ENCODE results near the gene FADS2. TPM values are rescaled to one million over a fixed set of nuclear protein-coding genes. Genes with fewer than 3 reads are reported as not detected.
A peak's percentile ranks its signal among the peaks of the same experiment; 100 is the strongest.

Gene FADS2
- total RNA-seq, 1 experiment from 2014 or later = 246 TPM

GRCh38 chr11:61914471-61915171 is 86.5 kb downstream of the FADS2 start:
- POLR2A ChIA-PET (ENCODE audit: unreplicated experiment) = interaction anchor here (0.6 kb wide), 1 partner anchor 148 kb away, joined by 5 read pairs; no protein-coding TSS in a partner anchor
- CTCF ChIA-PET = no interaction called here
- H3K27ac ChIP-seq (ENCODE audit: low read length) = no peak overlapping the region

GRCh38 chr11:61916737-61917333 is 88.7 kb downstream of the FADS2 start:
- Histone ChIP-seq H3K9me2 (replicated peaks; ENCODE audit: low read length) (no peaks in the 10 kb centered on the region), H4K20me1 (ENCODE audit: low read length) (no peaks in the 10 kb centered on the region), H3K9me3 (ENCODE audit: low read length) (no peaks in the 10 kb centered on the region), H3K27ac (ENCODE audit: low read length) (no peak overlapping the region), H3K4me3 (ENCODE audit: low read length) (peak overlapping the region; percentile 74), H3K36me3 (ENCODE audit: low read depth, low read length) (no peaks in the 10 kb centered on the region), H3F3A (ENCODE audit: low read length, unreplicated experiment) (no peaks in the 10 kb centered on the region), H3K27me3 (ENCODE audit: low read length) (peaks cover 9% of the 10 kb centered on the region; the same call in 1 of the 2 replicates), H3K4me1 (ENCODE audit: insufficient read depth, low read length) (no peaks in the 10 kb centered on the region), H3K79me2 (ENCODE audit: low read length) (no peaks in the 10 kb centered on the region), H2AFZ (ENCODE audit: low read length) (peak overlapping the region; percentile 77), H3K4me2 (ENCODE audit: low read length) (peak overlapping the region; percentile 96), H3K9ac (ENCODE audit: low read length) (peak overlapping the region; percentile 32; the same call in 1 of the 2 replicates)
- DNase-seq (no peak), ATAC-seq (peak; percentile 7)
- intact Hi-C loops (cut with micrococcal nuclease) = no loop called here
- POLR2A ChIA-PET (ENCODE audit: unreplicated experiment) = interaction anchor here (0.6 kb wide), 1 partner anchor 64 kb away, joined by 7 read pairs; no protein-coding TSS in a partner anchor
- TF ChIP-seq EZH2 (IDR thresholded peaks at IDR 0.05; ENCODE audit: low read length, unreplicated experiment) (no peak), EZH2phosphoT487 (IDR thresholded peaks at IDR 0.05; ENCODE audit: borderline replicate concordance, low read length) (no peak), CTCF (conservative IDR thresholded peaks at IDR 0.05; ENCODE audit: low read depth, low read length) (no peak)
- no TSS peak for BruUV-seq (replicated peaks)
- CTCF ChIA-PET = no interaction called here

More at GRCh38 chr11:61914471-61915171, 86.5 kb downstream of the FADS2 start:
- TF ChIP-seq EZH2 (IDR thresholded peaks at IDR 0.05; ENCODE audit: low read length, unreplicated experiment) = no peak
- TF ChIP-seq CTCF (conservative IDR thresholded peaks at IDR 0.05; ENCODE audit: low read depth, low read length) = no peak
- no peak for TF ChIP-seq EZH2phosphoT487 (IDR thresholded peaks at IDR 0.05; ENCODE audit: borderline replicate concordance, low read length)
- H3K4me2 ChIP-seq (ENCODE audit: low read length) = no peak overlapping the region
- no peaks in the 10 kb centered on the region for H4K20me1 ChIP-seq (ENCODE audit: low read length)
- H3K9me2 ChIP-seq (replicated peaks; ENCODE audit: low read length) = no peaks in the 10 kb centered on the region
- no peaks in the 10 kb centered on the region for H3K36me3 ChIP-seq (ENCODE audit: low read depth, low read length)
- no peak overlapping the region for H2AFZ ChIP-seq (ENCODE audit: low read length)
- ATAC-seq (no peak), DNase-seq (no peak)
- intact Hi-C loops (cut with micrococcal nuclease) = no loop called here
- BruUV-seq (replicated peaks) = no TSS peak
- H3K4me3 ChIP-seq (ENCODE audit: low read length) = no peak overlapping the region
- no peaks in the 10 kb centered on the region for H3K79me2 ChIP-seq (ENCODE audit: low read length)
- no peaks in the 10 kb centered on the region for H3F3A ChIP-seq (ENCODE audit: low read length, unreplicated experiment)
- no peaks in the 10 kb centered on the region for H3K9me3 ChIP-seq (ENCODE audit: low read length)
- peaks cover 9% of the 10 kb centered on the region; the same call in 1 of the 2 replicates for H3K27me3 ChIP-seq (ENCODE audit: low read length)
- H3K9ac ChIP-seq (ENCODE audit: low read length) = no peak overlapping the region
- H3K4me1 ChIP-seq (ENCODE audit: insufficient read depth, low read length) = no peaks in the 10 kb centered on the region

Small RNA genes within 50 kb of the gene (microRNA-seq; reads per million reads assigned to microRNA genes)
- gene MIR6746 (ENCODE audit: unreplicated experiment) = not detected

Other genes starting within 250 kb of the FADS2 start
- gene SYT7, start 247.2 kb upstream of the FADS2 start, total RNA-seq (2014; rRNA removed) = 21.5 and 23.2 TPM in 2 replicates
- 8.6 and 12.2 TPM in 2 replicates for gene DAGLA, start 147.9 kb upstream of the FADS2 start, total RNA-seq (2014; rRNA removed)
- 5.1 and 7.0 TPM in 2 replicates for gene MYRF, start 75.7 kb upstream of the FADS2 start, total RNA-seq (2014; rRNA removed)
- 79.2 and 110 TPM in 2 replicates for gene TMEM258, start 35.7 kb upstream of the FADS2 start, total RNA-seq (2014; rRNA removed)
- gene FEN1, start 35.4 kb upstream of the FADS2 start, total RNA-seq (2014; rRNA removed) = 132 and 137 TPM in 2 replicates
- gene FADS1, start 11.3 kb upstream of the FADS2 start, total RNA-seq (2014; rRNA removed) = 79.4 and 84.4 TPM in 2 replicates
- 67.9 and 119 TPM in 2 replicates for gene FADS3, start 63.2 kb downstream of the FADS2 start, total RNA-seq (2014; rRNA removed)
- 6.6 and 7.9 TPM in 2 replicates for gene RAB3IL1, start 89.3 kb downstream of the FADS2 start, total RNA-seq (2014; rRNA removed)
- gene BEST1, start 122.1 kb downstream of the FADS2 start, total RNA-seq (2014; rRNA removed) = 0.22 TPM in 1 of 2 replicates, not detected in the other
- gene FTH1, start 139.3 kb downstream of the FADS2 start, total RNA-seq (2014; rRNA removed) = 1,927 and 1,937 TPM in 2 replicates